ENCODE data around the gene HCN2. TPM values are rescaled to one million over a fixed set of nuclear protein-coding genes. Genes with fewer than 3 reads are reported as not detected.
A peak's percentile ranks its signal among the peaks of the same experiment; 100 is the strongest.

HCN2 gene
- total and polyA plus RNA-seq, 9 of the 15 experiments (the other 6 are each of a cell fraction or from before 2014, with no cell fraction given) = 0.29 to 4.2 (median 0.82) TPM; not detected in 2

GRCh38 chr19:555474-555808 lies 34.2 kb upstream of the HCN2 start:
- TF ChIP-seq SMARCA5 (IDR thresholded peaks at IDR 0.05) = peak; percentile 73
- no peak for TF ChIP-seq HOMEZ (CRISPR knock-in tag; IDR thresholded peaks at IDR 0.05)
- 0 out of 2 replicates have a peak, but pooled peaks have one; percentile 26 for TF ChIP-seq HDGF (IDR thresholded peaks at IDR 0.05)
- TF ChIP-seq MLLT1 (IDR thresholded peaks at IDR 0.05) = 0 out of 4 replicates have a peak, but pooled peaks of 1 of the 2 experiments have one; percentile 59
- TF ChIP-seq ZNF551 (CRISPR knock-in tag; IDR thresholded peaks at IDR 0.05) = no peak
- TF ChIP-seq TCF7 (IDR thresholded peaks at IDR 0.05; ENCODE audit: borderline replicate concordance) = 0 out of 2 replicates have a peak, but pooled peaks have one; percentile 3
- TF ChIP-seq HLTF (IDR thresholded peaks at IDR 0.05) = 0 out of 2 replicates have a peak, but pooled peaks have one; percentile 70
- no peak for TF ChIP-seq SIRT6 (IDR thresholded peaks at IDR 0.05; ENCODE audit: low read depth, low read length)
- TF ChIP-seq SMARCC2 (IDR thresholded peaks at IDR 0.05; ENCODE audit: low read depth) = no peak
- TF ChIP-seq ZBTB34 (CRISPR knock-in tag; IDR thresholded peaks at IDR 0.05) = no peak
- FAIRE-seq (no peak), DNase-seq (ENCODE audit: extremely low read depth in 1 of 4, low spot score in 3 of 4) (no peak), ATAC-seq (no peak)
- intact Hi-C loops (cut with micrococcal nuclease) = no loop called here
- peak overlapping the region; percentile 30; the same call in 1 of the 2 replicates for H3K4me2 ChIP-seq (ENCODE audit: insufficient read depth, low read length)
- no peaks in the 10 kb centered on the region for H4K20me1 ChIP-seq (replicated peaks; ENCODE audit: control insufficient read depth, insufficient read depth, low read length)
- peak overlapping the region; percentile 58; the same call in 1 of the 2 replicates for H2AFZ ChIP-seq (ENCODE audit: low read depth, low read length)
- peaks cover 24 to 74% of the 10 kb centered on the region in 2 experiments; a peak in 4 of 5 replicates for H3K4me1 ChIP-seq (replicated peaks in 1 of 2; ENCODE audit: control insufficient read depth in 2 of 2, insufficient read depth in 2 of 2, low read length in 2 of 2)
- H3K9ac ChIP-seq (ENCODE audit: insufficient read depth in 1 of 2, low read depth in 2 of 2, low read length in 2 of 2) = peak overlapping the region; percentile 29 to 58; a peak in 1 of 4 replicates
- ChIA-PET POLR2A (interaction anchor here (0.6 to 2.5 kb wide), 12 partner anchors 9 to 756 kb away, joined by 3 to 20 read pairs (median 5); partner anchors contain the start of genes BSG and CDC34), CTCF (ENCODE audit: low intra/inter-chr PET ratio) (no interaction called here)
- H3K9me3 ChIP-seq (replicated peaks; ENCODE audit: control insufficient read depth, insufficient read depth, low read depth, low read length) = no peaks in the 10 kb centered on the region; the same call in 1 of the 2 replicates
- BruUV-seq (replicated peaks) = no TSS peak
- H3K27me3 ChIP-seq (ENCODE audit: control insufficient read depth in 2 of 2, insufficient read depth in 2 of 2, low read length in 2 of 2) = no peaks in the 10 kb centered on the region
- peak overlapping the region; percentile 74 for H3K27ac ChIP-seq (ENCODE audit: extremely low read depth, low read depth, low read length)
- WGBS (ENCODE audit: insufficient coverage, low coverage, missing lambda C conversion rate) = 44% methylated on average over 11 of the region's 14 CpGs
- in situ Hi-C loops (cut with MboI) = no loop called here
- H3K79me2 ChIP-seq (ENCODE audit: control insufficient read depth, insufficient read depth, low read length) = no peaks in the 10 kb centered on the region
- H3K36me3 ChIP-seq (ENCODE audit: control insufficient read depth, insufficient read depth, low read length) = no peaks in the 10 kb centered on the region
- H3K4me3 ChIP-seq = no peak overlapping the region
- no peaks in the 10 kb centered on the region for H3K9me1 ChIP-seq (ENCODE audit: control insufficient read depth, insufficient read depth, low read length)
